ENCODE measurements around the gene TPP2. TPM values are rescaled to one million over a fixed set of nuclear protein-coding genes. Genes with fewer than 3 reads are reported as not detected.

Gene TPP2
- total and polyA plus RNA-seq, 2 experiments from 2014 or later: 15.0 to 47.3 TPM

GRCh38 chr13:102555914-102556553, 40.8 kb upstream of the TPP2 start:
- Histone ChIP-seq H3K36me3 (replicated peaks; ENCODE audit: insufficient read depth, low read depth) (no peaks in the 10 kb centered on the region), H3K4me3 (no peak overlapping the region), H3K4me2 (no peak overlapping the region), H3K27ac (no peak overlapping the region), H3K27me3 (no peaks in the 10 kb centered on the region), H3K79me2 (no peaks in the 10 kb centered on the region), H4K20me1 (ENCODE audit: insufficient read depth, poor library complexity, severe bottlenecking) (no peaks in the 10 kb centered on the region), H2AFZ (no peak overlapping the region), H3K4me1 (ENCODE audit: insufficient read depth) (no peaks in the 10 kb centered on the region), H3K9me2 (replicated peaks; ENCODE audit: insufficient read depth) (no peaks in the 10 kb centered on the region), H3K9me3 (ENCODE audit: low read depth) (no peaks in the 10 kb centered on the region)
- no peak for TF ChIP-seq EZH2 (IDR thresholded peaks at IDR 0.05; ENCODE audit: borderline replicate concordance)
- TF ChIP-seq CTCF (IDR thresholded peaks at IDR 0.05; ENCODE audit: poor library complexity): peak; percentile 56
- 34% methylated on average over 6 of the region's 6 CpGs for WGBS (ENCODE audit: low lambda C conversion rate, missing lambda C conversion rate)
- peak; percentile 30 for DNase-seq (ENCODE audit: low spot score)

DNA sequence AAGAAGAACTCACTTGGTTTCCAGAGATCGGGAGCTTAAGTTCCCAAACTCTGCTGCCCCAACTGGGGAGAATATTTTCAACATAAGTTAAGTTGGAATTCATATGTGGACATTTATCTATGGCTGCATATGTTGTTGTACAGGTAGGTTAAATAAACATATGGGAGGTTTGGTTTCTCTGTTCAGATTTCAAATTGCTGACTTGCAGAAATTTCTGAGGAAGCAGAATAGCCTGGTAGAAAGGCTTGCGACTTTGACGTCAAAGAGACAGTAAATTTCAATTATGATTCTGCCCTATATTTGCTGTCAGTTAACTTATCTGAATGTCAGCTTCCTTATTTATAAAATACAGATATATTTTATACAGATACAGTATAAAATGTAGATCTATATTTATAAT, 40.0 kb upstream of the TPP2 start:
- Histone ChIP-seq H3K79me2 (no peaks in the 10 kb centered on the region), H3K4me1 (ENCODE audit: insufficient read depth) (no peaks in the 10 kb centered on the region), H3K4me2 (no peak overlapping the region), H3K9me3 (ENCODE audit: low read depth) (no peaks in the 10 kb centered on the region), H3K9me2 (replicated peaks; ENCODE audit: insufficient read depth) (no peaks in the 10 kb centered on the region), H3K36me3 (replicated peaks; ENCODE audit: insufficient read depth, low read depth) (no peaks in the 10 kb centered on the region), H3K27ac (no peak overlapping the region), H4K20me1 (ENCODE audit: insufficient read depth, poor library complexity, severe bottlenecking) (no peaks in the 10 kb centered on the region), H3K4me3 (no peak overlapping the region), H3K27me3 (no peaks in the 10 kb centered on the region), H2AFZ (no peak overlapping the region)
- no peak for DNase-seq (ENCODE audit: low spot score)
- WGBS (ENCODE audit: low lambda C conversion rate, missing lambda C conversion rate): 77% methylated on average over 3 of the region's 3 CpGs
- no peak for TF ChIP-seq EZH2phosphoT487 (IDR thresholded peaks at IDR 0.05; ENCODE audit: low read depth, severe bottlenecking, unreplicated experiment)
- TF ChIP-seq EZH2 (IDR thresholded peaks at IDR 0.05; ENCODE audit: borderline replicate concordance): no peak
- no peak for TF ChIP-seq CTCF (IDR thresholded peaks at IDR 0.05; ENCODE audit: poor library complexity)

DNA sequence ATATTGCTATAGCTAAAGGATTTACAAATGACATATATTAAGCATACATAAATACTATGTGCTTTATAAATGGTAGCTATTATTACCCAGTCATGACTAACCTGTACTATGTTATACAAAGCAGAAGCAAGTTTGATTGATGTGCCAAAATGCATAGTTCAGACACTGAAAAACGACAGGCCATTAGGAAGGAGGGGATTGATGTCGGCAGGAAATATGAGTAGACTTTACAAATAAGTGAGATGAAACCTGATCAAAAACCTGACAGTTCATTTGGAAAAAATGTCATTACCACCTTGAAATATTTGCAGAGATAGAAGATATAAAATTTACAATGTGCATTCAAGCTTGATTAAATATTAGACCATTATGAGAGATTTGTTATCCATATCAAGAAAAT, 38.8 kb upstream of the TPP2 start:
- Histone ChIP-seq H2AFZ (no peak overlapping the region), H3K27me3 (no peaks in the 10 kb centered on the region), H3K9me3 (ENCODE audit: low read depth) (no peaks in the 10 kb centered on the region), H3K36me3 (replicated peaks; ENCODE audit: insufficient read depth, low read depth) (no peaks in the 10 kb centered on the region), H4K20me1 (ENCODE audit: insufficient read depth, poor library complexity, severe bottlenecking) (no peaks in the 10 kb centered on the region), H3K4me1 (ENCODE audit: insufficient read depth) (no peaks in the 10 kb centered on the region), H3K4me2 (no peak overlapping the region), H3K4me3 (no peak overlapping the region), H3K79me2 (no peaks in the 10 kb centered on the region), H3K9me2 (replicated peaks; ENCODE audit: insufficient read depth) (no peaks in the 10 kb centered on the region), H3K27ac (no peak overlapping the region)
- DNase-seq (ENCODE audit: low spot score): no peak
- 60% methylated on average over 2 of the region's 2 CpGs for WGBS (ENCODE audit: low lambda C conversion rate, missing lambda C conversion rate)
- TF ChIP-seq EZH2 (IDR thresholded peaks at IDR 0.05; ENCODE audit: borderline replicate concordance) (no peak), EZH2phosphoT487 (IDR thresholded peaks at IDR 0.05; ENCODE audit: low read depth, severe bottlenecking, unreplicated experiment) (no peak)

- Histone ChIP-seq H3K36me3 (replicated peaks; ENCODE audit: insufficient read depth, low read depth) (no peaks in the 10 kb centered on the region), H3K9me3 (ENCODE audit: low read depth) (no peaks in the 10 kb centered on the region), H3K27me3 (peaks cover 8% of the 10 kb centered on the region), H4K20me1 (ENCODE audit: insufficient read depth, poor library complexity, severe bottlenecking) (no peaks in the 10 kb centered on the region), H3K79me2 (no peaks in the 10 kb centered on the region), H3K27ac (no peak overlapping the region), H3K4me1 (ENCODE audit: insufficient read depth) (no peaks in the 10 kb centered on the region), H2AFZ (no peak overlapping the region), H3K4me3 (no peak overlapping the region), H3K4me2 (no peak overlapping the region), H3K9me2 (replicated peaks; ENCODE audit: insufficient read depth) (no peaks in the 10 kb centered on the region)
- no peak for TF ChIP-seq EZH2phosphoT487 (IDR thresholded peaks at IDR 0.05; ENCODE audit: low read depth, severe bottlenecking, unreplicated experiment)
- TF ChIP-seq EZH2 (IDR thresholded peaks at IDR 0.05; ENCODE audit: borderline replicate concordance): no peak
- TF ChIP-seq CTCF (IDR thresholded peaks at IDR 0.05; ENCODE audit: poor library complexity): no peak
- 29% methylated on average over 1 of the region's 1 CpG for WGBS (ENCODE audit: low lambda C conversion rate, missing lambda C conversion rate)
- DNase-seq (ENCODE audit: low spot score): no peak
These were observed 34.9 kb upstream of the TPP2 start for GRCh38 chr13:102561933-102562332.
